NCI-H1930 (cell line): Measurements from ENCODE around the gene PGBD2.
"Not testable (repeated sequence)": the region's sequence is repeated elsewhere in the genome, so short reads cannot be mapped to it uniquely, and the experiment has no call there.

Experiments used
- DNase-seq, 2 experiments: peaks; one replicate each; lab custom pipeline; 2025; lab: John Stamatoyannopoulos, UW

PGBD2 gene

DNA sequence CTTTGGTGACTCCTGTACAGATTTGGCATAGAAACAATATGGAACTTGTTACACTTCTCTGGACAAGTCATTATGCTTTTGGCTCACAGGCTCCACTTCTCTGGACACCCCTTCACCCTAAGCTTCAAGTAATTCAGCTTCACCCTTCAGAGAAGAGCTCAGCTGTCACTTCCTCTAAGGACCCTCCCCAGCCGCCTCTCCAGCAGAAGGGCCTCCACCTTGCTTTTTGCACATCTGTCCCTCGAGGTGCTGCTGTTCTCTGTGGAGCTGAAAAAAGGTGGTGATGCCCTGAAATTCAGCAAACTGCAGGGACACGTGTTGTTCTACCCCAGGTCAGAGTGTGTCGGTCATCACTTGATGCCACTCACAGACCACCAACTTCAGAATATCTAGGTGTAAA lies 19.8 kb downstream of the PGBD2 start:
- DNase-seq: not testable (repeated sequence)

DNA sequence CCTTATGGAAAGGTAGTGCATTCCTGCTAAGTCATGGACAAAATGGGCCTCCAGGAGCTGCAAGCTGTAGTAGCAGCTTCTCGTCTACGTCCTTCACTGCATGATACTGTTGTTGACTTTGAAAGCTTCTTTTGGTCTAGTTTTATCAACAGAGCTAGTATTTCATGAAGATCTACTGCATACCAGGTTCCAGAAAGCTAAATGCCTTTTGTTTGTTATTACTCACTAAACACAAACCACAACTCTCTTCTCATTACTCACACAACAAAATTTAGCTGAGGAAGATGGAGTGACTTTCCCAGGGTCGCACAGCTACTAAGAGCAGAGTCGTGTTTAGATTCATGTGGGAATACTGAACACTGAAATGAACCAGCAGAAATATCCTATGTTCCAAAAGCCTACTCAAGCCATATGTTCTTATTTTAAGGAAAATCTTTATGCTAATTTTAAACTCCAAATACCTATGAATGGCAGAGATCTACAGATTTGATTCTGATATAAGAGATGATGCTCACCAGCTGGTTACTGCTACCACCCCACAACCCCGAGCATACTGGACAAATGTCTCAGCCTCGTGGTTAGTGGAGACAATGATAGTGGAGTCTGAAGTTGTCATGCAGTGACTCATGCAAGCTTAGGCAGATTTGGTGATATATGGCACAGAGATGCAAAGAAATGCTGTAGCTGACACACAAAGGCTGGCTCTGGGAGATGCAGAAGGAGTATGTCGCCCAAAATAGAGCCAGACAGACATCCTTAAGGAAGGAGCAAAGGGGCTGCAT lies 20.6 kb downstream of the PGBD2 start:
- no peak for DNase-seq

DNA sequence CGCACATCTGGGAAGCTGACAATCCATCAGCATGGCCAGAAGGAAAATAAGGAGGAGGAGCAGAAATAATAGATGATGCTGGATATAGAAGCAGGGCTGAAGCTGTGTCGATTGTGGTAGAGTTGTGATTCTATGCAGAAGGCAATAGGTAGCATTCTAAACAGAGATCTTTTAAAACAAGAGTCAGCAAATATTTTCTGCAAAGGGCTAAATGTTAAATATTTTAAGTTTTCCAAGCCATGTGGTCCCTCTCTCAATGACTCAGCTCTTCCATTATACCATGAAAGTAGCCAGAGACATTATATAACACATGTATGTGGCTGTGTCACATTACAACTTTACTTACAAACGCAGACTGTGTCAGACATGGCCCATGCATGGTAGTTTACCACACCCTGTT lies 21.2 kb downstream of the PGBD2 start:
- not testable (repeated sequence) for DNase-seq

DNA sequence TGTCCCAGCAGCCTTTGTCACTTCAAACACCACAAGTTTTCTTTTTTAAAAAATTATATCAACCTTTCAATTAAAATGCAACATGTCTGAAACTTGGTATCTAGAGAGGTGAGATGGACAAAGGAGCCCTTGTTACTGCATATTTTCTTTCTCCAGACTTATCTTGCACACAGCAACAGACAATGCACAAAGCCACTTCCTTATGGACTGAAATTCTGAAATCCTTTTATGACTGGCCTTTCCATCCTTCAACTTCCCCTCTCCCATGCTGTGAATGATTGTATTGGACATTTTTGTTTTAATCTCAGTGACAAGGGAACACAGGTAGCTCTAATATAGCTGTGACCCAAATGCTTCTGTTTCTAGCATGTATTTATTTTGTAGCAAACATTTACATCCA lies 22.1 kb downstream of the PGBD2 start:
- not testable (repeated sequence) for DNase-seq

DNA sequence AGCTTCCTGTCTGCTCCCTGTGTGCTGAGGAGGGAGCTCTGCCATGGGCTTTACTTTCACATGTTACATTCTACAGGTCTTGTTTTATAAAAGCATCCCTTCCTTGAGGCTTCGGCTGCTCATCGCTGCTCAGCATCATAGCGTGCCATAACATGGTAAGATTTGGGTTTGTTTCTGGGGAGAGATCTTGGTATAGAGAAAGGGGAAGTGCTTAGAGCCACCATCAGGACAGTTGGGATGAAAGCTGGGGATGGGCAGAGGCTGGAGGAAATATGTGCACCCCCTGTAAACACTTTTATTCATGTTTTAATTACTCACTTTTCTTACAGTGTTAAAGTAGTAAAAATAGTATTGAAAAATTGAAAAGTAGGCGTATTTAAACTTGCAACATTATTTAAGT lies 24.0 kb downstream of the PGBD2 start:
- not testable (repeated sequence) for DNase-seq

DNA sequence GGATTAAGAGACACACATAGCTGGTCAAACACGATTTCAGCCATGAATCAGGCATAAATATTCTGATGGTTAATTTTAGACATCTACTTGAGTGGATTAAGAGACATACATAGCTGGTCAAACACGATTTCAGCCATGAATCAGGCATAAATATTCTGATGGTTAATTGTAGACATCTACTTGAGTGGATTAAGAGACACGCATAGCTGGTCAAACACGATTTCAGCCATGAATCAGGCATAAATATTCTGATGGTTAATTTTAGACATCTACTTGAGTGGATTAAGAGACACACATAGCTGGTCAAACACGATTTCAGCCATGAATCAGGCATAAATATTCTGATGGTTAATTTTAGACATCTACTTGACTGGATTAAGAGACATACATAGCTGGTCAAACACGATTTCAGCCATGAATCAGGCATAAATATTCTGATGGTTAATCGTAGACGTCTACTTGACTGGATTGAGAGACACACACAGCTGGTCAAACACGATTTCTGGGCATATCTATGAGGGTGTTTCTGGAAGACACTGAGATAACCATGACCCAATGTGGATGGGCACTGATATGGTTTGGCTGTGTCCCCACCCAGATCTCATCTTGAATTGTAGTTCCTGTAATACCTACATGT lies 32.3 kb downstream of the PGBD2 start:
- not testable (repeated sequence) for DNase-seq

DNA sequence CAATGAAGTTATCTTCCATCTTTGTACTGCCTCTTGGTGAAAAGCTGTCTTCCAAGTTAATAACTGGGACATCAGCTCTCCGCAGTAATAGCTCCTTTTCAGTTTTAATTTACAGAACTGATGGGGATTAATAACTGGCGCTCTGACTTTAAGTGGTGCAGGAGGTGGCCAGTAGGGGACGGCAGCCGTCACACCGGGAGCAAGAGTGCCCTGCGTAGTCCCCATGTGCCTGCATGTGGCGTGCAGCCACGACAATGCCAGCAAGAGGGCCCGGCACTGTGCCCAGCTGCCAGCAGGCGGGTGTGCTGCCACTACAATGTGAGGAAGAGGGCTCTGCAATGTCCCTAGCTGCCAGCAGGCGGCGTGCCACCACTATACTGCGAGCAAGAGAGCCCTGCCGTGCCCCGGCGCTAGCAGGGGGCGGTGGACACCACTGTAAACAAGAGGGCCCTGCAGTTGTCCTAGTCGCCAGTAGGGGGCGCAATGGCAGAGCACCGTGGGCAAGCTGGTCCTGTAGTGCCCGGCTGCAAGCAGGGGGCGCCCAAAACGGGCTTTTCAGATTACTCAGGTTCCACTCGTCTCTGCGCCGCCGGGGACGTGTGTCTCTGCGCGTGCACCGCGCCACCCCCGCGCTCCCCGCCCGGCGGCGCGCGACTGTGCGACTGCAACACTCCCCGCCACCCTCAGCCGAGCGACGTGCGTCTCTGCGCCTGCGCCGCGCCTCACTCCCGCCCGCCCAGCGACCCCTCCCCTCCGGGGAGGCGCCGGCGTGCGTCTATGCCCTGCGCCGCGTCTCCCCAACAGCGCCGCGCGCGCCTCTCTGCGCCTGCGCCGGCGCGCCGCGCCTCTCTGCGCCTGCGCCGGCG lies 38.3 kb downstream of the PGBD2 start:
- DNase-seq: not testable (repeated sequence)

DNA sequence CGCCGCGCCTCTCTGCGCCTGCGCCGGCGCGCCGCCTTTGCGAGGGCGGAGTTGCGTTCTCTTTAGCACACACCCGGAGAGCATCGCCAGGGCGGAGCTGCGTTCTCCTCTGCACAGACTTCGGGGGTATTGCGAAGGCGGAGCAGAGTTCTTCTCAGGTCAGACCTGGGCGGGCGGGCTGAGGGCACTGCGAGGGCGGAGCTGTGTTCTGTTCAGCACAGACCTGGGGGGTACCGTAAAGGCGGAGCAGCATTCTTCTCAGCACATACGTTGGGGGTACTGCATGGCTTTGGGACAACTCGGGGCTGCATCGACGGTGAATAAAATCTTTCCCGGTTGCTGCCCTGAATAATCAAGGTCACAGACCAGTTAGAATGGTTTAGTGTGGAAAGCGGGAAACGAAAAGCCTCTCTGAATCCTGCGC lies 39.0 kb downstream of the PGBD2 start:
- not testable (repeated sequence) for DNase-seq

DNA sequence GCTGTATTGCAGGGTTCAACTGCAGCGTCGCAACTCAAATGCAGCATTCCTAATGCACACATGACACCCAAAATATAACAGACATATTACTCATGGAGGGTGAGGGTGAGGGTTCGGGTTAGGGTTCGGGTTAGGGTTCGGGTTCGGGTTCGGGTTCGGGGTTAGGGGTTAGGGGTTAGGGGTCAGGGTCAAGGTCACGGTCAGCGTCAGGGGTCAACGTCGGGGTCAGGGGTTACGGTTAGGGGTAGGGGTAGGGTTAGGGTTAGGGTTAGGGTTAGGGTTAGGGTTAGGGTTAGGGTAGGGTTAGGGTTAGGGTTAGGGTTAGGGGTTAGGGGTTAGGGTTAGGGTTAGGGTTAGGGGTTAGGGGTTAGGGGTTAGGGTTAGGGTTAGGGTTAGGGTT lies 39.4 kb downstream of the PGBD2 start:
- DNase-seq: not testable (repeated sequence)

DNA sequence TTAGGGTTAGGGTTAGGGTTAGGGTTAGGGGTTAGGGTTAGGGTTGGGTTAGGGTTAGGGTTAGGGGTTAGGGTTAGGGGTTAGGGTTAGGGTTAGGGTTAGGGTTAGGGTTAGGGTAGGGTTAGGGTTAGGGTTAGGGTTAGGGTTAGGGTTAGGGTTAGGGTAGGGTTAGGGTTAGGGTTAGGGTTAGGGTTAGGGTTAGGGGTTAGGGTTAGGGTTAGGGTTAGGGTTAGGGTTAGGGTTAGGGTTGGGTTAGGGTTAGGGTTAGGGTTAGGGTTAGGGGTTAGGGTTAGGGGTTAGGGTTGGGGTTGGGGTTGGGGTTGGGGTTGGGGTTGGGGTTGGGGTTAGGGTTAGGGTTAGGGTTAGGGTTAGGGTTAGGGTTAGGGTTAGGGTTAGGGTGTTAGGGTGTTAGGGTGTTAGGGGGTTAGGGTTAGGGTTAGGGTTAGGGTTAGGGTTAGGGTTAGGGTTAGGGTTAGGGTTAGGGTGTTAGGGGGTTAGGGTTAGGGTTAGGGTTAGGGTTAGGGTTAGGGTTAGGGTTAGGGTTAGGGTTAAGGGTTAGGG lies 39.9 kb downstream of the PGBD2 start:
- DNase-seq: not testable (repeated sequence)
